NB4 (cell line): ENCODE data around the gene SNX25.

Experiments used
- CTCF ChIP-seq: IDR thresholded peaks from one replicate; pipeline ENCODE4 v1.5.1; 2012; ENCODE audit warnings: low read depth, low read length
- MAX ChIP-seq: IDR thresholded peaks from 2 replicates; pipeline ENCODE4 v1.6.1; 2011; ENCODE audit warnings: low read depth, low read length
- POLR2A ChIP-seq: IDR thresholded peaks from 2 replicates; pipeline ENCODE4 v1.6.1; 2011; ENCODE audit warnings: mild to moderate bottlenecking; ENCODE audit not compliant: insufficient read length; ENCODE audit errors: extremely low read depth

- TF ChIP-seq CTCF (no peak), POLR2A (no peak), MAX (no peak)
Observed at GRCh38 chr4:185398618-185399017, 189.2 kb downstream of the SNX25 start.
